ENCODE data around the gene ANKRD53. TPM values are rescaled to one million over a fixed set of nuclear protein-coding genes. Genes with fewer than 3 reads are reported as not detected.

The ANKRD53 gene
- total and polyA plus RNA-seq, 10 donors = 0.22 to 1.7 (median 0.80) TPM; not detected in 2

DNA sequence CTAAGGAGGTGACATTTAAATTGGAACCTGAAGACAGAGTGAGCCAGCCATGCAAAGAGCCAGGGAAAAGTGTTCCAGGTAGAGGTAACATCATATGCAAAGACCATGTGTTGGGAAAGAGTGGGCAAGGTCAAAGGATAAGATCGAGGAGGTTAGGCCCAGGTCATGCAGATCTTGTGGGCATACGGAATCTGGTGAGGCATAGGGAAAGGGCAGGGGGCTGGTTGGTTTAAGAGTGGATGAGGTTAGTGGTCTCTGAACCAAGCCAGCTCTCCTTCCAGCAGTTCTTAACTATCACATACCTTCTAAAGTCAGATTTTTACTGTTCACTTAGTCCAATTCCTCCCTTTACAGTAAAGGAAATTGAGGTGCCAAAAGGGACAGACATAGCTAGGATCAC is 3.0 kb downstream of the ANKRD53 start:
- Histone ChIP-seq H3K9me3 (no peaks in the 10 kb centered on the region), H3K4me1 (peaks cover 17 to 47% (median 31%) of the 10 kb centered on the region in 6 donors), H3K27ac (no peak overlapping the region), H3K36me3 (peaks cover 0 to 19% (median 5%) of the 10 kb centered on the region in 6 donors), H3K27me3 (replicated peaks in 1 of 7) (peaks cover 0 to 9% (median 0%) of the 10 kb centered on the region in 7 donors), H3K4me3 (no peak overlapping the region)
- WGBS, 5 donors = 86 to 89% (median 88%) methylated on average over 2 of the region's 2 CpGs
- intact Hi-C loops (cut with DNase I; ENCODE audit: low total_unique reads) = no loop called here
- TF ChIP-seq, protein P1, sequence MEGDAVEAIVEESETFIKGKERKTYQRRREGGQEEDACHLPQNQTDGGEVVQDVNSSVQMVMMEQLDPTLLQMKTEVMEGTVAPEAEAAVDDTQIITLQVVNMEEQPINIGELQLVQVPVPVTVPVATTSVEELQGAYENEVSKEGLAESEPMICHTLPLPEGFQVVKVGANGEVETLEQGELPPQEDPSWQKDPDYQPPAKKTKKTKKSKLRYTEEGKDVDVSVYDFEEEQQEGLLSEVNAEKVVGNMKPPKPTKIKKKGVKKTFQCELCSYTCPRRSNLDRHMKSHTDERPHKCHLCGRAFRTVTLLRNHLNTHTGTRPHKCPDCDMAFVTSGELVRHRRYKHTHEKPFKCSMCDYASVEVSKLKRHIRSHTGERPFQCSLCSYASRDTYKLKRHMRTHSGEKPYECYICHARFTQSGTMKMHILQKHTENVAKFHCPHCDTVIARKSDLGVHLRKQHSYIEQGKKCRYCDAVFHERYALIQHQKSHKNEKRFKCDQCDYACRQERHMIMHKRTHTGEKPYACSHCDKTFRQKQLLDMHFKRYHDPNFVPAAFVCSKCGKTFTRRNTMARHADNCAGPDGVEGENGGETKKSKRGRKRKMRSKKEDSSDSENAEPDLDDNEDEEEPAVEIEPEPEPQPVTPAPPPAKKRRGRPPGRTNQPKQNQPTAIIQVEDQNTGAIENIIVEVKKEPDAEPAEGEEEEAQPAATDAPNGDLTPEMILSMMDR (IDR thresholded peaks at IDR 0.05 in 8 of 11, conservative IDR thresholded peaks at IDR 0.05 in 3 of 11) = no peak
- TF ChIP-seq POLR2AphosphoS5 (IDR thresholded peaks at IDR 0.05) = no peak
- no peak for TF ChIP-seq POLR2A (IDR thresholded peaks at IDR 0.05)
- DNase-seq = no peak

DNA sequence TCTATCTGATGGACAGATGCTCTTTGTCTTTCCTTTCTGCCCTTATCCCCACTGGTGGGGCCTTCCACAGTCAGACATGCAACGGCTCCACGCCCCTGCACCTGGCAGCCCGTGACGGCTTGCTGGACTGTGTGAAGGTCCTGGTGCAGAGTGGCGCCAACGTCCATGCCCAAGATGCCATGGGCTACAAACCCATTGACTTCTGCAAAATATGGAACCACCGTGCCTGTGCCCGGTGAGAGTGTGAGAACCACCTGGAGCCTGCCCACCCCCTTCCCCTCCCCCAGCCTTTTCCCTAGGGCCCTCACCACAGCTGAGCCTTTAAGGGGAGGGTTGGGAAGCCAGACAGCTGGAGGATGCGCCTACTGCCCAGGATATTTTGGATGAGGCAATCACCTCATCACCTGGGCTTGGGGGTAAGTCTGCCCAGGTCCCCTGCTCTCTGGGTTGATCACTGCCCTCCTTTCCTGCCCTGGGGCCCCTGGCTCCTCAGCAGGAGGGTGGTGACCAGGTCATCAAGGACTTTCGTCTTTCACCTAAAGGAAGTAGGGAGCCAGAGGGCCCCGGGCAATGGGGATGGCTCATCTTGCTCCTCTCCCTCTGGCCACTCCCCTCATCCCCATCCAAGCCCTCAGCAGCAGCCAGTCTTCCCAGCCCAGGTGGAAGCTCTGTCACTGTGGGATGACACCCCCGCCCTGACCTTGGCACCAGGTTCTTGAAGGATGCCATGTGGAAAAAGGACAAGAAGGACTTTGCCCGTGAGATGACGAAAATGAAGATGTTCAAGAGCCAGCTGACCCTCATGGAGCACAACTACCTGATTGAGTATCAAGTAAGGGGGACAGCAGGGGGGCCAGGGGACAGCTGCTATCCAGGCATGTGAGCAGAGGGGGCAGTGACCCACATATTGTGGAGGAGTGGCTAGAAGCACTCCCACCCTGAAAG is 3.7 kb downstream of the ANKRD53 start:
- Histone ChIP-seq H3K27me3 (replicated peaks in 1 of 7) (peaks cover 0 to 9% (median 0%) of the 10 kb centered on the region in 7 donors), H3K4me3 (no peak overlapping the region), H3K27ac (no peak overlapping the region), H3K4me1 (peaks cover 15 to 41% (median 29%) of the 10 kb centered on the region in 6 donors), H3K9me3 (no peaks in the 10 kb centered on the region), H3K36me3 (peaks cover 0 to 26% (median 12%) of the 10 kb centered on the region in 6 donors)
- TF ChIP-seq, protein P1 (IDR thresholded peaks at IDR 0.05 in 8 of 11, conservative IDR thresholded peaks at IDR 0.05 in 3 of 11) = no peak
- TF ChIP-seq POLR2AphosphoS5 (IDR thresholded peaks at IDR 0.05) (no peak), POLR2A (IDR thresholded peaks at IDR 0.05) (no peak)
- peak; percentile 70 for DNase-seq
- intact Hi-C loops (cut with DNase I; ENCODE audit: low total_unique reads) = no loop called here
- WGBS, 5 donors = 91 to 95% (median 92%) methylated on average over 13 to 14 of the region's 14 CpGs

DNA sequence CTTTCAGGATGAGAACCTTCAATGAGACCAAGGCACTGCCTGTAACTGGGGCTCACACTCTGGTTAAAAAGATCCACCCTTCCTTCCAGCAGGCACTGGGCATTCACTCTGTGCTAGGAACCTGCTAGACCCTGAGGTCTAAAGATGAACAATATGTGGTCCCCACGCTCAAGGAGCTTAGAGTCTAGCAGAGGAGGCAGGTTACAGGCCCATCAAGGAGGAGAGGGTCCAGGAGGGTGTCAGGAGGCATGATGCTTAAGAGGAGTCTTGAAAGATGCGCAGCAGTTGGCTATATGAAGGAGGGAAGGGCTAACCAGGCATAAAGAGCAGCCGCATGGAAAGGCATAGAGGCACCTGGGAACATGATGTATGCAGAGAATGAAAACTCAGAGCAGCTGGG is 4.5 kb downstream of the ANKRD53 start:
- H3K9me3 ChIP-seq = no peaks in the 10 kb centered on the region
- TF ChIP-seq POLR2AphosphoS5 (IDR thresholded peaks at IDR 0.05) (no peak), POLR2A (IDR thresholded peaks at IDR 0.05) (no peak)
- TF ChIP-seq, protein P1 (IDR thresholded peaks at IDR 0.05 in 8 of 11, conservative IDR thresholded peaks at IDR 0.05 in 3 of 11) = no peak
- peaks cover 9 to 33% (median 22%) of the 10 kb centered on the region in 6 donors for H3K4me1 ChIP-seq
- 90 to 97% (median 97%) methylated on average over 3 of the region's 3 CpGs for WGBS, 5 donors
- H3K27ac ChIP-seq = no peak overlapping the region
- H3K4me3 ChIP-seq = no peak overlapping the region
- DNase-seq = peak; percentile 27
- H3K27me3 ChIP-seq (replicated peaks in 1 of 7) = peaks cover 0 to 9% (median 0%) of the 10 kb centered on the region in 7 donors
- intact Hi-C loops (cut with DNase I; ENCODE audit: low total_unique reads) = no loop called here
- peaks cover 0 to 35% (median 19%) of the 10 kb centered on the region in 6 donors for H3K36me3 ChIP-seq
